ENCODE results near the gene TNNC2. TPM values are rescaled to one million over a fixed set of nuclear protein-coding genes. Genes with fewer than 3 reads are reported as not detected.

Gene TNNC2
- total and polyA plus RNA-seq, 2 of the 13 experiments (the other 11 are each of a cell fraction or from before 2014, with no cell fraction given): 1.8 to 4.7 TPM

DNA sequence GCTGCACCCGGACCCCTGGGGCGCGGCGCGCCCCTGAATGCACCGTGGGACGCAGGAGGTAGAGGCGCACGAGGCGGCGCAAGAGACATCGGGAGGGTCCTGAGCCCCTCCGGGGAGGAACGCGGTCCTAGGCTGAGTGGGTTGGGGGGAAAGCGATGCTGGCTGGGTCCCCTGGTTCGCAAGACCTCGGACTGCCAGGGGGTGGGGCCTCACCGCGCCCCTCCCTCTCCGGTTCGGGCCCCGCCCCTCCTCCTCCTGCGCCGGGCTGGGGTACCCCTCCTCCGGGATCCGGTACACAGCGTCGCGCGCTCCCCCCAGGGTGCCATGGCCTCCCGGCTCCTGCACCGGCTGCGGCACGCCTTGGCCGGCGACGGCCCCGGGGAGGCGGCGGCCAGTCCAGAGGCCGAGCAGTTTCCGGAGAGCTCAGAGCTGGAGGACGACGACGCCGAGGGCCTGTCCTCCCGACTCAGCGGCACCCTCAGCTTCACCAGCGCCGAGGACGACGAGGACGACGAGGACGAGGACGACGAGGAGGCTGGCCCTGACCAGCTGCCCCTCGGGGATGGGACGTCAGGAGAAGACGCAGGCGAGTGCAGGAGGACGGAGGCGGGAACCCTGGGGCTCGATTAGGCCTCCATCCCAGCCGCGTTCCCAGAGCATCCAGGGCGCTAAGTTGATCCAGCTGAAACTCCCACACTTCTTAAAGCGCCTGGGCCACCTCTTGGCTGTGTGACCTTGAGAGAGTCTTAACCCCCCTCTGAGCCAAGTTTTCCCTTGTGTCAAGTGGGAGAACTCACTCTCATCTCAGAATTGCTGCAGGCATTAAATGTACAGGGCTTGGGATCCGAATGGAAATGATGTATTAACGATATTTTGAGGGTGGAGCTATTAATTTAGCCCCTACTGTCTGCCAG lies 7.0 kb upstream of the TNNC2 start (continued):
- TF ChIP-seq NFKBIZ (CRISPR knock-in tag; IDR thresholded peaks at IDR 0.05): 0 out of 2 replicates have a peak, but pooled peaks have one; percentile 25
- TF ChIP-seq, protein P1, sequence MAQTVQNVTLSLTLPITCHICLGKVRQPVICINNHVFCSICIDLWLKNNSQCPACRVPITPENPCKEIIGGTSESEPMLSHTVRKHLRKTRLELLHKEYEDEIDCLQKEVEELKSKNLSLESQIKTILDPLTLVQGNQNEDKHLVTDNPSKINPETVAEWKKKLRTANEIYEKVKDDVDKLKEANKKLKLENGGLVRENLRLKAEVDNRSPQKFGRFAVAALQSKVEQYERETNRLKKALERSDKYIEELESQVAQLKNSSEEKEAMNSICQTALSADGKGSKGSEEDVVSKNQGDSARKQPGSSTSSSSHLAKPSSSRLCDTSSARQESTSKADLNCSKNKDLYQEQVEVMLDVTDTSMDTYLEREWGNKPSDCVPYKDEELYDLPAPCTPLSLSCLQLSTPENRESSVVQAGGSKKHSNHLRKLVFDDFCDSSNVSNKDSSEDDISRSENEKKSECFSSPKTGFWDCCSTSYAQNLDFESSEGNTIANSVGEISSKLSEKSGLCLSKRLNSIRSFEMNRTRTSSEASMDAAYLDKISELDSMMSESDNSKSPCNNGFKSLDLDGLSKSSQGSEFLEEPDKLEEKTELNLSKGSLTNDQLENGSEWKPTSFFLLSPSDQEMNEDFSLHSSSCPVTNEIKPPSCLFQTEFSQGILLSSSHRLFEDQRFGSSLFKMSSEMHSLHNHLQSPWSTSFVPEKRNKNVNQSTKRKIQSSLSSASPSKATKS (CRISPR knock-in tag; IDR thresholded peaks at IDR 0.05): no peak
- TF ChIP-seq, protein P2, sequence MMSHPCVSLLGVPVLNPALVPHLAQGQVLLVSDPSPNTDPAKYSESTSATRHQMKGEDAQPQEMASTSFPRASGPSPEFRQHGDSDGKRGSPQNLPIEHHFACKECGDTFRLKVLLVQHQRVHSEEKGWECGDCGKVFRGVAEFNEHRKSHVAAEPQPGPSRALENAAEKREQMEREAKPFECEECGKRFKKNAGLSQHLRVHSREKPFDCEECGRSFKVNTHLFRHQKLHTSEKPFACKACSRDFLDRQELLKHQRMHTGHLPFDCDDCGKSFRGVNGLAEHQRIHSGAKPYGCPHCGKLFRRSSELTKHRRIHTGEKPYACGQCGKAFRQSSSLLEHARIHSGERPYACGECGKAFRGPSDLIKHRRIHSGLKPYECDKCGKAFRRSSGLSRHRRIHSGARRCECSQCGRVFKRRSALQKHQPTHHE (CRISPR knock-in tag; IDR thresholded peaks at IDR 0.05; ENCODE audit: borderline replicate concordance): peak; percentile 53; the same call in 1 of the 2 replicates
- TF ChIP-seq, protein P3, sequence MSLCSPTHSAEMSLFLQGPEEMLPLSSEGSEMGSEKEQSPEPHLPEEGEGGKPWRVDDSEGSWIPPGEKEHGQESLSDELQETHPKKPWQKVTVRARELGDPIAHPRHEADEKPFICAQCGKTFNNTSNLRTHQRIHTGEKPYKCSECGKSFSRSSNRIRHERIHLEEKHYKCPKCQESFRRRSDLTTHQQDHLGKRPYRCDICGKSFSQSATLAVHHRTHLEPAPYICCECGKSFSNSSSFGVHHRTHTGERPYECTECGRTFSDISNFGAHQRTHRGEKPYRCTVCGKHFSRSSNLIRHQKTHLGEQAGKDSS (CRISPR knock-in tag; IDR thresholded peaks at IDR 0.05; ENCODE audit: borderline replicate concordance, low read depth): peak; percentile 66; the same call in 1 of the 2 replicates
- TF ChIP-seq SIN3B (IDR thresholded peaks at IDR 0.05; ENCODE audit: low read length): no peak
- TF ChIP-seq RNF2 (conservative IDR thresholded peaks at IDR 0.05; ENCODE audit: low read depth): peak; percentile 56; the same call in 1 of the 2 replicates
- peak; percentile 87; the same call in 1 of the 2 replicates for TF ChIP-seq ZMAT3 (CRISPR knock-in tag; conservative IDR thresholded peaks at IDR 0.05)
- TF ChIP-seq ZNF547 (CRISPR knock-in tag; IDR thresholded peaks at IDR 0.05): no peak
- TF ChIP-seq ZNF777 (CRISPR knock-in tag; IDR thresholded peaks at IDR 0.05): peak; percentile 68
- peak; percentile 5; the same call in 1 of the 2 replicates for TF ChIP-seq SIN3A (IDR thresholded peaks at IDR 0.05; ENCODE audit: borderline replicate concordance, low read depth, low read length)
- no peak; the same call in 1 of the 2 replicates for TF ChIP-seq ZNF451 (CRISPR knock-in tag; IDR thresholded peaks at IDR 0.05)
- peak; percentile 7; the same call in 1 of the 2 replicates for TF ChIP-seq ZNF773 (CRISPR knock-in tag; IDR thresholded peaks at IDR 0.05; ENCODE audit: borderline replicate concordance)
- peak; percentile 82; the same call in 1 of the 2 replicates for TF ChIP-seq ARHGAP35 (CRISPR knock-in tag; IDR thresholded peaks at IDR 0.05; ENCODE audit: borderline replicate concordance)
- TF ChIP-seq ZNF589 (CRISPR knock-in tag; conservative IDR thresholded peaks at IDR 0.05): peak; percentile 62; the same call in 1 of the 2 replicates
- 0 out of 2 replicates have a peak, but pooled peaks have one; percentile 13 for TF ChIP-seq TGIF2 (CRISPR knock-in tag; IDR thresholded peaks at IDR 0.05)
- TF ChIP-seq SP2 (CRISPR knock-in tag; IDR thresholded peaks at IDR 0.05): peak; percentile 60
- TF ChIP-seq ZNF788 (CRISPR knock-in tag; IDR thresholded peaks at IDR 0.05; ENCODE audit: borderline replicate concordance): peak; percentile 55; the same call in 1 of the 2 replicates
- TF ChIP-seq, protein P4, sequence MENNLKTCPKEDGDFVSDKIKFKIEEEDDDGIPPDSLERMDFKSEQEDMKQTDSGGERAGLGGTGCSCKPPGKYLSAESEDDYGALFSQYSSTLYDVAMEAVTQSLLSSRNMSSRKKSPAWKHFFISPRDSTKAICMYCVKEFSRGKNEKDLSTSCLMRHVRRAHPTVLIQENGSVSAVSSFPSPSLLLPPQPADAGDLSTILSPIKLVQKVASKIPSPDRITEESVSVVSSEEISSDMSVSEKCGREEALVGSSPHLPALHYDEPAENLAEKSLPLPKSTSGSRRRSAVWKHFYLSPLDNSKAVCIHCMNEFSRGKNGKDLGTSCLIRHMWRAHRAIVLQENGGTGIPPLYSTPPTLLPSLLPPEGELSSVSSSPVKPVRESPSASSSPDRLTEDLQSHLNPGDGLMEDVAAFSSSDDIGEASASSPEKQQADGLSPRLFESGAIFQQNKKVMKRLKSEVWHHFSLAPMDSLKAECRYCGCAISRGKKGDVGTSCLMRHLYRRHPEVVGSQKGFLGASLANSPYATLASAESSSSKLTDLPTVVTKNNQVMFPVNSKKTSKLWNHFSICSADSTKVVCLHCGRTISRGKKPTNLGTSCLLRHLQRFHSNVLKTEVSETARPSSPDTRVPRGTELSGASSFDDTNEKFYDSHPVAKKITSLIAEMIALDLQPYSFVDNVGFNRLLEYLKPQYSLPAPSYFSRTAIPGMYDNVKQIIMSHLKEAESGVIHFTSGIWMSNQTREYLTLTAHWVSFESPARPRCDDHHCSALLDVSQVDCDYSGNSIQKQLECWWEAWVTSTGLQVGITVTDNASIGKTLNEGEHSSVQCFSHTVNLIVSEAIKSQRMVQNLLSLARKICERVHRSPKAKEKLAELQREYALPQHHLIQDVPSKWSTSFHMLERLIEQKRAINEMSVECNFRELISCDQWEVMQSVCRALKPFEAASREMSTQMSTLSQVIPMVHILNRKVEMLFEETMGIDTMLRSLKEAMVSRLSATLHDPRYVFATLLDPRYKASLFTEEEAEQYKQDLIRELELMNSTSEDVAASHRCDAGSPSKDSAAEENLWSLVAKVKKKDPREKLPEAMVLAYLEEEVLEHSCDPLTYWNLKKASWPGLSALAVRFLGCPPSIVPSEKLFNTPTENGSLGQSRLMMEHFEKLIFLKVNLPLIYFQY (CRISPR knock-in tag; IDR thresholded peaks at IDR 0.05; ENCODE audit: borderline replicate concordance): peak; percentile 26; the same call in 1 of the 2 replicates
